Measurements from ENCODE around the gene BRSK2.

The BRSK2 gene

GRCh38 chr11:1377231-1377780, 12.4 kb upstream of the BRSK2 start:
- no peak for DNase-seq

GRCh38 chr11:1381793-1382425, 7.8 kb upstream of the BRSK2 start:
- no peak for DNase-seq

GRCh38 chr11:1382429-1382828, 7.3 kb upstream of the BRSK2 start:
- DNase-seq, result no peak

GRCh38 chr11:1382831-1383607, 6.7 kb upstream of the BRSK2 start:
- DNase-seq, result peak; percentile 81 to 84

- DNase-seq, result no peak
Observed at GRCh38 chr11:1384199-1384970, 5.3 kb upstream of the BRSK2 start.

- no peak for DNase-seq
Observed at GRCh38 chr11:1387521-1387920, 2.2 kb upstream of the BRSK2 start.

- DNase-seq, result no peak
Observed at GRCh38 chr11:1387961-1388762, 1.6 kb upstream of the BRSK2 start.

GRCh38 chr11:1388763-1389102, 1.0 kb upstream of the BRSK2 start:
- DNase-seq, result no peak

- peak; percentile 96 to 98 for DNase-seq
Observed at GRCh38 chr11:1389103-1389931, 417 bp upstream of the BRSK2 start.

- no peak for DNase-seq
Observed at GRCh38 chr11:1390569-1391164, 933 bp downstream of the BRSK2 start.

GRCh38 chr11:1391165-1392075, 1.7 kb downstream of the BRSK2 start:
- DNase-seq, result no peak

GRCh38 chr11:1392111-1392510, 2.4 kb downstream of the BRSK2 start:
- DNase-seq, result no peak

- DNase-seq, result no peak
Observed at GRCh38 chr11:1392561-1392960, 2.8 kb downstream of the BRSK2 start.

GRCh38 chr11:1393038-1393710, 3.4 kb downstream of the BRSK2 start:
- no peak for DNase-seq

GRCh38 chr11:1394936-1395772, 5.4 kb downstream of the BRSK2 start:
- DNase-seq, result no peak

- no peak for DNase-seq
Observed at GRCh38 chr11:1395773-1396374, 6.1 kb downstream of the BRSK2 start.

- no peak for DNase-seq
Observed at GRCh38 chr11:1396375-1396841, 6.7 kb downstream of the BRSK2 start.

All from CD4-positive, alpha-beta T cell treated with Interferon alpha-2 for 1 hour (primary cell).